Transverse colon (tissue), 3 donors: Measurements from ENCODE around the gene DDRGK1.

Experiments used
- POLR2A ChIP-seq: fragments of 450-650 bp; IDR thresholded peaks from one replicate; pipeline ENCODE4 v1.6.1; 2016; ENCODE audit warnings: antibody characterized with exemption, mild to moderate bottlenecking, moderate library complexity
- TF ChIP-seq, protein P1 (sequence below), 5 experiments: fragments of 200-600 bp in 3 of 5; fragments of 450-650 bp in 2 of 5; sonication (generic) in 3 of 5; IDR thresholded peaks; 1 replicate in 2 of 5; 2 replicates in 3 of 5; pipeline ENCODE4 v1.5.1; 2016 to 2017; ENCODE audit warnings: antibody characterized with exemption in 5 of 5, inconsistent platforms in 3 of 5, mild to moderate bottlenecking in 2 of 5, moderate library complexity in 1 of 5

DNA sequence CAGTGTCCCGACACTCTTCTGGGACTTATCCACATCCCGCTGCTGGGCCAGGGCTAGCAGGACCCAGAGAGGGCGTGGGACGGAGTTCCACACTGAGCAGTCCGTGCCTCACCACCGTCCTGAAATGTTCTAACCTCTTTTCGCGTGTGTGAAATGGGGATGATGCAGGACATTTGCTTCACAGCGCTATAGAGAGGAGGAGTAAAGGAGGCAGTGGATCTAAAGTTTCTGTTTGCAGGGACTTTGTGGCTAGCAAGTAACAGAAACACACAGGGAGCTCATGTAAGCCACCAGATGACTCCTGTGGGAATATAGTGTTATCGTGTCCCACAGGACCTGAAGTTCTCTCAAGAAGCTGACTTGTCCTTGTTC is 5.5 kb upstream of the DDRGK1 start:
- TF ChIP-seq POLR2A, result no peak
- TF ChIP-seq, protein P1, sequence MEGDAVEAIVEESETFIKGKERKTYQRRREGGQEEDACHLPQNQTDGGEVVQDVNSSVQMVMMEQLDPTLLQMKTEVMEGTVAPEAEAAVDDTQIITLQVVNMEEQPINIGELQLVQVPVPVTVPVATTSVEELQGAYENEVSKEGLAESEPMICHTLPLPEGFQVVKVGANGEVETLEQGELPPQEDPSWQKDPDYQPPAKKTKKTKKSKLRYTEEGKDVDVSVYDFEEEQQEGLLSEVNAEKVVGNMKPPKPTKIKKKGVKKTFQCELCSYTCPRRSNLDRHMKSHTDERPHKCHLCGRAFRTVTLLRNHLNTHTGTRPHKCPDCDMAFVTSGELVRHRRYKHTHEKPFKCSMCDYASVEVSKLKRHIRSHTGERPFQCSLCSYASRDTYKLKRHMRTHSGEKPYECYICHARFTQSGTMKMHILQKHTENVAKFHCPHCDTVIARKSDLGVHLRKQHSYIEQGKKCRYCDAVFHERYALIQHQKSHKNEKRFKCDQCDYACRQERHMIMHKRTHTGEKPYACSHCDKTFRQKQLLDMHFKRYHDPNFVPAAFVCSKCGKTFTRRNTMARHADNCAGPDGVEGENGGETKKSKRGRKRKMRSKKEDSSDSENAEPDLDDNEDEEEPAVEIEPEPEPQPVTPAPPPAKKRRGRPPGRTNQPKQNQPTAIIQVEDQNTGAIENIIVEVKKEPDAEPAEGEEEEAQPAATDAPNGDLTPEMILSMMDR (IDR thresholded peaks at IDR 0.05), result no peak
